B cell (primary cell): ENCODE measurements around the gene NPFFR1. TPM values are rescaled to one million over a fixed set of nuclear protein-coding genes. Genes with fewer than 3 reads are reported as not detected.
A peak's percentile ranks its signal among the peaks of the same experiment; 100 is the strongest.

ENCODE experiments used
- ATAC-seq: fragments of 200-7000 bp; cut with Tn5 transposase; one replicate; pipeline ENCODE4 v1.10.0; 2021; ENCODE audit warnings: low read depth, mild to moderate bottlenecking, moderate number of reproducible peaks, moderate library complexity
- CTCF ChIA-PET: fragments of 350-600 bp; sonication (Branson Sonifier 250); formaldehyde crosslinking; loops from one replicate; lab custom pipeline; 2021; ENCODE audit warnings: antibody characterized with exemption, inconsistent platforms; lab: Charles Lee
- POLR2A ChIA-PET: fragments of 350-600 bp; sonication (Branson Sonifier 250); formaldehyde crosslinking; loops from one replicate; lab custom pipeline; 2021; ENCODE audit warnings: antibody characterized with exemption; lab: Charles Lee
- DNase-seq: peaks from one replicate; pipeline ENCODE4 v3.0.0; 2013
- H2AFZ ChIP-seq: 2 replicates; pipeline ENCODE4 v1.6.1; 2012; ENCODE audit warnings: mild to moderate bottlenecking, low read depth, low read length; ENCODE audit not compliant: insufficient read depth, poor library complexity, severe bottlenecking
- H3K27ac ChIP-seq, 2 donors: 1 replicate in 1 of 2; 2 replicates in 1 of 2; pipeline ENCODE4 v1.5.1; 2012 to 2013; ENCODE audit warnings: low read length in 2 of 2, mild to moderate bottlenecking in 2 of 2, moderate library complexity in 1 of 2
- H3K27me3 ChIP-seq, 4 experiments: fragments of 200-600 bp in 1 of 4; sonication (generic) in 1 of 4; replicated peaks in 1 of 4; 1 replicate in 2 of 4; 2 replicates in 2 of 4; pipeline versions ENCODE4 v1.6.1 to v1.7.0; 2013 to 2016; ENCODE audit warnings: low read length in 3 of 4, mild to moderate bottlenecking in 2 of 4, mixed read lengths in 1 of 4, moderate library complexity in 1 of 4; ENCODE audit not compliant: insufficient read depth in 4 of 4, control insufficient read depth in 3 of 4; ENCODE audit errors: control extremely low read depth in 1 of 4
- H3K36me3 ChIP-seq, 2 experiments: replicated peaks in 1 of 2; 1 replicate in 1 of 2; 2 replicates in 1 of 2; pipeline versions ENCODE4 v1.6.1 to v1.7.1; 2013; ENCODE audit warnings: low read length in 1 of 2; ENCODE audit not compliant: insufficient read depth in 2 of 2, control insufficient read depth in 1 of 2; ENCODE audit errors: control extremely low read depth in 1 of 2, extremely low read depth in 1 of 2
- H3K4me1 ChIP-seq, 2 donors: fragments of 200-600 bp in 1 of 2; sonication (generic) in 1 of 2; 1 replicate in 1 of 2; 2 replicates in 1 of 2; pipeline versions ENCODE4 v1.5.1 to v1.6.1; 2013 to 2017; ENCODE audit warnings: low read length in 2 of 2; ENCODE audit not compliant: control insufficient read depth in 2 of 2, insufficient read depth in 2 of 2
- H3K4me2 ChIP-seq: replicated peaks from 2 replicates; pipeline ENCODE3; 2012; ENCODE audit warnings: mild to moderate bottlenecking, low read depth, low read length; ENCODE audit not compliant: poor library complexity, severe bottlenecking
- H3K4me3 ChIP-seq, 5 experiments: fragments of 200-600 bp in 1 of 5; sonication (generic) in 1 of 5; 1 replicate in 3 of 5; 2 replicates in 2 of 5; pipeline versions ENCODE4 v1.5.1 to v1.7.0; 2011 to 2016; ENCODE audit warnings: low read length in 4 of 5, mild to moderate bottlenecking in 4 of 5, low read depth in 2 of 5, control low read depth in 1 of 5, moderate library complexity in 1 of 5; ENCODE audit not compliant: insufficient read depth in 1 of 5; ENCODE audit errors: control extremely low read depth in 1 of 5, extremely low read depth in 1 of 5
- H3K79me2 ChIP-seq: fragments of 200-600 bp; sonication (generic); one replicate; pipeline ENCODE4 v1.6.0; 2016; ENCODE audit warnings: low read length; ENCODE audit not compliant: control insufficient read depth, insufficient read depth
- H3K9ac ChIP-seq: fragments of 200-600 bp; sonication (generic); 2 replicates; pipeline ENCODE4 v1.6.1; 2017; ENCODE audit warnings: mild to moderate bottlenecking, low read length, moderate library complexity
- H3K9me3 ChIP-seq, 3 donors: one replicate each; pipeline versions ENCODE4 v1.6.1 to v1.7.1; 2013; ENCODE audit warnings: low read length in 2 of 3; ENCODE audit not compliant: control insufficient read depth in 2 of 3, insufficient read depth in 1 of 3; ENCODE audit errors: control extremely low read depth in 1 of 3
- H4K20me1 ChIP-seq: 2 replicates; pipeline ENCODE4 v1.6.0; 2012; ENCODE audit warnings: mild to moderate bottlenecking, low read length; ENCODE audit not compliant: insufficient read depth, control insufficient read depth, poor library complexity, severe bottlenecking
- H3K27ac Mint-ChIP-seq: one replicate; pipeline ENCODE4 v1.8.0; 2021; ENCODE audit warnings: mixed read lengths
- H3K27me3 Mint-ChIP-seq: one replicate; pipeline ENCODE4 v1.8.0; 2021; ENCODE audit warnings: mixed read lengths
- H3K4me1 Mint-ChIP-seq: one replicate; pipeline ENCODE4 v1.8.0; 2021; ENCODE audit warnings: mixed read lengths
- H3K4me3 Mint-ChIP-seq: one replicate; pipeline ENCODE4 v1.8.0; 2021; ENCODE audit warnings: mixed read lengths
- H3K9me3 Mint-ChIP-seq: one replicate; pipeline ENCODE4 v1.8.0; 2022; ENCODE audit warnings: mixed read lengths; ENCODE audit not compliant: insufficient read depth
- EZH2 ChIP-seq: IDR thresholded peaks from 2 replicates; pipeline ENCODE4 v1.6.1; 2012; ENCODE audit warnings: borderline replicate concordance, low read depth, mild to moderate bottlenecking, moderate library complexity, low read length; ENCODE audit not compliant: insufficient read depth, poor library complexity, severe bottlenecking
- WGBS: methylation state at CpG from one replicate; pipeline ENCODE4 v1.1.5; 2013; ENCODE audit warnings: missing lambda C conversion rate; ENCODE audit not compliant: insufficient coverage; 5-methylcytosine and 5-hydroxymethylcytosine counted together
- intact Hi-C: fragments of 100-400 bp; cut with micrococcal nuclease; formaldehyde crosslinking; loops from one replicate; pipeline ENCODE4 v1.10.0; 2022
- polyA plus RNA-seq: library from polyadenylated mRNA; depleted of rRNA; stranded (reverse); fragments of >200 nt; gene quantifications from 2 replicates; pipeline ENCODE4 v1.2.3, GENCODE V29; 2012
- total RNA-seq, 2 donors: library from RNA; stranded (reverse); fragments of 120-200 nt in 1 of 2; gene quantifications; 1 replicate in 1 of 2; 2 replicates in 1 of 2; pipeline versions ENCODE4 v1.2.3 to v1.2.4, GENCODE V29; 2013 to 2022
- TF ChIP-seq, protein P1 (sequence below): fragments of 200-600 bp; IDR thresholded peaks from one replicate; pipeline ENCODE4 v1.8.0; 2022; ENCODE audit warnings: antibody characterized with exemption, mild to moderate bottlenecking

The NPFFR1 gene
- total and polyA plus RNA-seq, 2 donors (not counting 1 experiment from before 2014, with no cell fraction given), result not detected

GRCh38 chr10:70306886-70307520 lies 23.2 kb upstream of the NPFFR1 start:
- H3K36me3 ChIP-seq, result no peaks in the 10 kb centered on the region
- TF ChIP-seq, protein P1, sequence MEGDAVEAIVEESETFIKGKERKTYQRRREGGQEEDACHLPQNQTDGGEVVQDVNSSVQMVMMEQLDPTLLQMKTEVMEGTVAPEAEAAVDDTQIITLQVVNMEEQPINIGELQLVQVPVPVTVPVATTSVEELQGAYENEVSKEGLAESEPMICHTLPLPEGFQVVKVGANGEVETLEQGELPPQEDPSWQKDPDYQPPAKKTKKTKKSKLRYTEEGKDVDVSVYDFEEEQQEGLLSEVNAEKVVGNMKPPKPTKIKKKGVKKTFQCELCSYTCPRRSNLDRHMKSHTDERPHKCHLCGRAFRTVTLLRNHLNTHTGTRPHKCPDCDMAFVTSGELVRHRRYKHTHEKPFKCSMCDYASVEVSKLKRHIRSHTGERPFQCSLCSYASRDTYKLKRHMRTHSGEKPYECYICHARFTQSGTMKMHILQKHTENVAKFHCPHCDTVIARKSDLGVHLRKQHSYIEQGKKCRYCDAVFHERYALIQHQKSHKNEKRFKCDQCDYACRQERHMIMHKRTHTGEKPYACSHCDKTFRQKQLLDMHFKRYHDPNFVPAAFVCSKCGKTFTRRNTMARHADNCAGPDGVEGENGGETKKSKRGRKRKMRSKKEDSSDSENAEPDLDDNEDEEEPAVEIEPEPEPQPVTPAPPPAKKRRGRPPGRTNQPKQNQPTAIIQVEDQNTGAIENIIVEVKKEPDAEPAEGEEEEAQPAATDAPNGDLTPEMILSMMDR, result no peak
- TF ChIP-seq EZH2, result no peak
- Mint-ChIP-seq H3K4me1 (peaks cover 13% of the 10 kb centered on the region), H3K27me3 (no peaks in the 10 kb centered on the region), H3K4me3 (no peak overlapping the region), H3K27ac (no peak overlapping the region), H3K9me3 (no peaks in the 10 kb centered on the region)
- no peak overlapping the region for H3K27ac ChIP-seq
- no peak overlapping the region for H3K4me3 ChIP-seq
- no peak overlapping the region for H3K9ac ChIP-seq
- no peak for ATAC-seq
- H3K79me2 ChIP-seq, result no peaks in the 10 kb centered on the region
- H3K27me3 ChIP-seq, result peaks cover 0 to 2% (median 0%) of the 10 kb centered on the region in 4 experiments
- CTCF ChIA-PET, result no interaction called here
- no peaks in the 10 kb centered on the region for H3K9me3 ChIP-seq
- POLR2A ChIA-PET, result interaction anchor here (0.6 kb wide), 1 partner anchor 993 kb away, joined by 3 read pairs; no protein-coding TSS in a partner anchor
- peaks cover 9 to 16% of the 10 kb centered on the region in 2 donors for H3K4me1 ChIP-seq
- no peaks in the 10 kb centered on the region for H4K20me1 ChIP-seq
- H2AFZ ChIP-seq, result no peak overlapping the region
- H3K4me2 ChIP-seq, result no peak overlapping the region
- WGBS, result 96% methylated on average over 4 of the region's 5 CpGs
- intact Hi-C loops, result no loop called here
- no peak for DNase-seq

GRCh38 chr10:70306181-70306705 lies 22.4 kb upstream of the NPFFR1 start:
- Histone ChIP-seq H4K20me1 (no peaks in the 10 kb centered on the region), H3K4me2 (peak overlapping the region; percentile 18), H3K4me3 (no peak overlapping the region), H3K36me3 (no peaks in the 10 kb centered on the region), H3K79me2 (no peaks in the 10 kb centered on the region), H3K4me1 (peaks cover 9 to 16% of the 10 kb centered on the region in 2 donors), H3K9me3 (no peaks in the 10 kb centered on the region), H3K27ac (no peak overlapping the region), H2AFZ (no peak overlapping the region), H3K27me3 (peaks cover 0 to 2% (median 0%) of the 10 kb centered on the region in 4 experiments), H3K9ac (no peak overlapping the region)
- intact Hi-C loops, result no loop called here
- Mint-ChIP-seq H3K9me3 (no peaks in the 10 kb centered on the region), H3K4me1 (peaks cover 13% of the 10 kb centered on the region), H3K27me3 (no peaks in the 10 kb centered on the region), H3K4me3 (no peak overlapping the region), H3K27ac (no peak overlapping the region)
- ATAC-seq, result peak; percentile 36
- peak; percentile 45 for DNase-seq
- TF ChIP-seq, protein P1, result no peak
- TF ChIP-seq EZH2, result no peak
- ChIA-PET CTCF (no interaction called here), POLR2A (no interaction called here)
- WGBS, result 0% methylated on average over 3 of the region's 4 CpGs
